Fibroblast of pulmonary artery (primary cell): ENCODE measurements around the gene ITFG2.
A peak's percentile ranks its signal among the peaks of the same experiment; 100 is the strongest.

ENCODE experiments used
- DNase-seq: peaks from one replicate; pipeline ENCODE4 v3.0.0-alpha.2; 2010; ENCODE audit warnings: low read depth
- H3K4me3 ChIP-seq: replicated peaks from 2 replicates; pipeline ENCODE4 v1.5.1; 2011; ENCODE audit warnings: low read depth, mild to moderate bottlenecking, control low read depth, low read length, moderate library complexity
- TF ChIP-seq, protein P1 (sequence below): IDR thresholded peaks from 2 replicates; pipeline ENCODE4 v1.5.1; 2011; ENCODE audit warnings: mild to moderate bottlenecking, control low read depth, low read length, inconsistent platforms; ENCODE audit errors: missing control alignments

ITFG2 gene

DNA sequence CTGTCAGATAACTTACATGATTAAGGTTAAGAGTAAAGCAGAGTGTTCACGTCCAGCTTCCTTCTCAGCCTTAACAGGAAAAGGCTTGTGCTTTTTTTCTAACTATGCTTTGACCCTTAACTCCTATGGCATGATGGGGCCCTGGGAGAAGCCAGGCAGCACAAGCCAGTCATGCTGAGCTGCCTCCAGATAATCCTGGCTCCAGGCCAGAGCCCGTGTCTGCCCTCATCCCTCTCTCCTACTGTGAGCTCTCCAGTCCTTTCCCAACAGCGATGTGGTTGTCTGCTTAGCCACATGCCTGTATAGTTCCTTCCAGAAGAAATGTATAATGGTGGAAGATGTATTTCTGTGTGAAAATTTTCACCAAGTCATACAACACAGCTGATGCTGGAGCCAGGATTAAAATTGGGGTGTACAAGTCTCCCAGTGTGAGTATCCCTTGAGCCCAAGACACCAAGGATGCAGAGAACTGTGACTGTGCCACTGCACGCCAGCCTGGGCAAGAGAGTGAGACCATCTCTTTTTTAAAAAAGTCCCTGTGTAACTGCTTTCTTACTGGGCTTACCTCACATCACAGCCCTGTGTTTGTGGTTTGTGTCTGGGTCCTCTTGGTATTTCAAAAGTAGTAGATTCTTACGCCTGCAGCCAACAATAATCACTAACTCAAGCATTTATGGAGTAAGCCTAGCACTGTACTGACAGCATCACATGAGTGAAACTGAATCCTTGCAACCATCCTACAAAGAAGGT lies 7.9 kb upstream of the ITFG2 start:
- no peak overlapping the region for H3K4me3 ChIP-seq
- TF ChIP-seq, protein P1, sequence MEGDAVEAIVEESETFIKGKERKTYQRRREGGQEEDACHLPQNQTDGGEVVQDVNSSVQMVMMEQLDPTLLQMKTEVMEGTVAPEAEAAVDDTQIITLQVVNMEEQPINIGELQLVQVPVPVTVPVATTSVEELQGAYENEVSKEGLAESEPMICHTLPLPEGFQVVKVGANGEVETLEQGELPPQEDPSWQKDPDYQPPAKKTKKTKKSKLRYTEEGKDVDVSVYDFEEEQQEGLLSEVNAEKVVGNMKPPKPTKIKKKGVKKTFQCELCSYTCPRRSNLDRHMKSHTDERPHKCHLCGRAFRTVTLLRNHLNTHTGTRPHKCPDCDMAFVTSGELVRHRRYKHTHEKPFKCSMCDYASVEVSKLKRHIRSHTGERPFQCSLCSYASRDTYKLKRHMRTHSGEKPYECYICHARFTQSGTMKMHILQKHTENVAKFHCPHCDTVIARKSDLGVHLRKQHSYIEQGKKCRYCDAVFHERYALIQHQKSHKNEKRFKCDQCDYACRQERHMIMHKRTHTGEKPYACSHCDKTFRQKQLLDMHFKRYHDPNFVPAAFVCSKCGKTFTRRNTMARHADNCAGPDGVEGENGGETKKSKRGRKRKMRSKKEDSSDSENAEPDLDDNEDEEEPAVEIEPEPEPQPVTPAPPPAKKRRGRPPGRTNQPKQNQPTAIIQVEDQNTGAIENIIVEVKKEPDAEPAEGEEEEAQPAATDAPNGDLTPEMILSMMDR, result no peak
- DNase-seq, result peak; percentile 83

DNA sequence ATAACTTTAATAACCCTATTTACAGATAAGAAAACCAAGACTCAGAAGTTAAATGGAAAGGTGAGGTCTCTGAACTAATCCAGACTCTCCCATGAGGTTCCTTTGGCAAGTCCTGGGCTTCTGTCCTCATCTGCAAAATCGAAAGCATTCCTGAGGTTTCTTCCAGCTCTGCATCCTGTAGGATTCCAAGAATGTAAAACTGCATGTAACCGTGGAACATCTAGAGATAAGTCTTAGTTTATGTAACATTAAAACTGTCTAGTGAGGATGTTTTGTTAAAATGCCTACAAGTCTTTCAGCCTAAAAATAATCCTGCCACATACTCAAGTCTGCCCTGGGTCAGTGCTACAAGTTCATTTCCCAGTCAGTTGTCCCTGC lies 7.3 kb upstream of the ITFG2 start:
- H3K4me3 ChIP-seq, result no peak overlapping the region
- DNase-seq, result peak; percentile 64
- TF ChIP-seq, protein P1, result no peak

DNA sequence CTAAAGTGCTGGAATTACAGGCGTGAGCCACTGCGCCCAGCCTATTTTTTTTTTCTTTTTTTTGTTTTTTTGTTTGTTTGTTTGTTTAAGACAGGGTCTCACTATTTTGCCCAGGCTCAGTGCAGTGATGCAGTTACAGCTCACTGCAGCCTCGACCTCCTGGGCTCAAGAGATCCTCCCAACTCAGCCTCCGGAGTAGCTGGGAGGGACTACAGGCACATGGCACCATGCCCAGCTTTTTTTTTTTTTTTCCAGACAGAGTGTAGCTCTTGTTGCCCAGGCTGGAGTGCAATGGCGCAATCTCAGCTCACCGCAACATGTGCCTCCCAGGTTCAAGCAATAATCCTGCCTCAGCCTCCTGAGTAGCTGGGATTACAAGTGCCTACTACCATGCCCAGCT lies 5.8 kb upstream of the ITFG2 start:
- peak; percentile 33 for DNase-seq
- no peak overlapping the region for H3K4me3 ChIP-seq
- TF ChIP-seq, protein P1, result no peak

DNA sequence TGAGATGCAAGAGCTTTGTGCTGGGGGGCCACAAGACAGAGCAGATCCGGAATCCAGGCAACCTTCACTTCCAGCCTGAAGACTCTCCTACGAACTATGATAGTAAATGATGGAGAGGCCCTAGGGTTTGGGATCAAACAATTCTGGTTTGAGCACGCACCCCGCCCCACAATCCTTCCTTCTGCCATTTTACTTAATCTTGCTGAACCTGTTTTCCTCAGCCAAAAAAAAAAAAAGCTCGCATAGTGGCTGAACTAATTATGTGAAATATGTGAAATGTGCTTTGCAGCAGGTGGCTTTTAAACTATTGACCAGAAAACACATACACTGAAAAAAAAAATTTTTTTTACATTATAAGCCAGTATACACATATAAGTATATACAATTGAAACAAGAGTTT lies 667 bp upstream of the ITFG2 start:
- TF ChIP-seq, protein P1, result no peak
- DNase-seq, result no peak
- peak overlapping the region; percentile 77 for H3K4me3 ChIP-seq

DNA sequence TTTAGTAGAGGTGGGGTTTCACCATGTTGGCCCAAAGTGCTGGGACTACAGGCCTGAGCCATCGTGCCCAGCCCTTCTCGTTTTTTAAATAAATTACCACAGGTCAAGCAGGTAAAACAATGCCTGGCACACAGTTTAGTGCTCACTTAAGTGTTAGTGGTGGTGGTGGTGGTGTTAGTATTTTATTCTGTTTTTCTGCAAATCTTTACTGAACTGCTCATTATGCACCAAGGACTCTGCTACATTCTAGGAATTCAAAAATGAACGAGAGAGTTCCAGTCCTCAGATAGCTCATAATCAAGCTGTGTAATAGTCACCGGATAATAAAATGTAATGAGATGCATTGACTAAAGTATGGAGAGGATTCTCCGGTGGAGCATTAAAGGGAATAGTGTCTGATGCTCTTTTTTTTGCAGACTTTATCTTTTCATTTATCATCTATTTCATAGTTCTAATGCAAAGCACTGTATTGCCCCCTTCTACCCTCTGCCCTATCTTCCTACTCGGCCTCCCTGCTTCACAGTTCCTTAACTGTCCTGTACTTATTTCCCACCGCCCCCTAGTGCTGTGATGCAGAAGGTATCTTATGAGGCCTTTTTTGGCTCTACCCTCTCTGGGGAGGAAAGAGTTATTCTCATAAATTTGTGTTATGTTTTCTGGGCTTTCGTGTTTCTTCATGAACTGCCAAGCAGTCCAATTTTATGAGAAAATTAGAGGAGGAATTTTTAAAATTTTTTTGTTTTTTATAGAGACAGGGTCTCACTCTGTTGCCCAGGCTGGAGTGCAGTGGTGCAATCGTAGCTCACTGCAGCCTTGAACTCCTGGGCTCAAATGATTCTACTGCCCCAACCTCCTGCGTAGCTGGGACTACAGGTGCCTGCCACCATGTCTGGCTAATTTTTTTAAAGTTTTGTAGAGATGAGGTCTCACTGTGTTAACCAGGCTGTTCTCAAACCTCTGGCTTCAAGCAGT lies 1.0 kb downstream of the ITFG2 start:
- peak; percentile 75 for DNase-seq
- H3K4me3 ChIP-seq, result peak overlapping the region; percentile 77
- TF ChIP-seq, protein P1, result peak; percentile 88

DNA sequence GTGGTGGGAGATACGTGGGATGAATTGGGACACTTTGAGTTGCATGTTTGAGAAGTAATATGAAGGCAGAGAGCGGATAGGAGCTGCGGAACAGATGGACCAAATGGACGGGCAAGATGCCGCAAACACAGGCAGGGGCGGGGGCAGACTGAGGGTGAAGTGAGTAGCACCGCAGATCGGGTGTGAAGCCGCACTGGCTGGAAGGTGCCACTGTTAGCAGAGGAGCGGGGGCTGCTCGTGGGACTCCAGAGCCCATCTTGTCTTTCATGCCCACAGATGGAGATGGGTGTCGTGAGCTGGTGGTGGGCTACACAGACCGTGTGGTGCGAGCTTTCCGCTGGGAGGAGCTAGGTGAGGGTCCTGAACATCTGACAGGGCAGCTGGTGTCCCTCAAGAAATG lies 7.3 kb downstream of the ITFG2 start:
- DNase-seq, result no peak
- TF ChIP-seq, protein P1, result no peak
- H3K4me3 ChIP-seq, result no peak overlapping the region
